K562 (cell line): Measurements from ENCODE around the gene MTERF4. TPM values are rescaled to one million over a fixed set of nuclear protein-coding genes. Genes with fewer than 3 reads are reported as not detected.
A peak's percentile ranks its signal among the peaks of the same experiment; 100 is the strongest.

Experiments used
- ATAC-seq: fragments of 200-7000 bp; cut with Tn5 transposase; 3 replicates; pipeline ENCODE4 v1.9.1; 2020; ENCODE audit warnings: moderate library complexity
- BruUV-seq: library from RNA; stranded (reverse); fragments of 400-500 nt; replicated peaks from 2 replicates; lab custom pipeline; 2021; lab: Mats Ljungman, UMichigan
- CTCF ChIA-PET: fragments of 300-600 bp; formaldehyde crosslinking; extraction: SDS; loops from one replicate; lab custom pipeline; 2021; ENCODE audit warnings: low intra/inter-chr PET ratio; lab: Yijun Ruan, JAX
- POLR2A ChIA-PET: fragments of 300-600, 350-650 bp; sonication (Branson Sonifier 250); formaldehyde crosslinking; extraction: SDS; loops from one replicate; lab custom pipeline; 2021; ENCODE audit warnings: antibody characterized with exemption, inconsistent platforms; lab: Yijun Ruan, JAX
- DNase-seq, 4 experiments: peaks; one replicate each; pipeline versions ENCODE4 v3.0.0 to v3.0.0-alpha.2; 2011 to 2018; ENCODE audit warnings: low spot score in 3 of 4, mixed read lengths in 3 of 4; ENCODE audit errors: extremely low read depth in 1 of 4
- FAIRE-seq: peaks from 2 replicates; lab custom pipeline; 2011; peaks lifted over from hg19 to GRCh38; lab: Jason Lieb, UNC
- H2AFZ ChIP-seq: 2 replicates; pipeline ENCODE4 v1.6.0; 2011; ENCODE audit warnings: low read depth, low read length, control low read depth, inconsistent platforms
- H3K27ac ChIP-seq: fragments of 200-600 bp; 3 replicates; pipeline ENCODE4 v1.8.0; 2011; ENCODE audit warnings: low read depth, mild to moderate bottlenecking, control low read depth, inconsistent platforms, low read length, moderate library complexity, mixed read lengths; ENCODE audit errors: extremely low read depth
- H3K27me3 ChIP-seq, 2 experiments: fragments of 300-600 bp in 1 of 2; 2 replicates in 1 of 2; 3 replicates in 1 of 2; pipeline versions ENCODE4 v1.6.0 to v1.8.0; 2011; ENCODE audit warnings: inconsistent platforms in 2 of 2, low read length in 2 of 2, mild to moderate bottlenecking in 1 of 2, mixed read lengths in 1 of 2, moderate library complexity in 1 of 2; ENCODE audit not compliant: control insufficient read depth in 2 of 2, insufficient read depth in 2 of 2
- H3K36me3 ChIP-seq: fragments of 300-600 bp; 3 replicates; pipeline ENCODE4 v1.8.0; 2011; ENCODE audit warnings: mild to moderate bottlenecking, low read length, inconsistent platforms; ENCODE audit not compliant: control insufficient read depth, insufficient read depth
- H3K4me1 ChIP-seq, 2 experiments: fragments of 200-600 bp in 1 of 2; replicated peaks in 1 of 2; 2 replicates in 1 of 2; 3 replicates in 1 of 2; pipeline versions ENCODE4 v1.5.1 to v1.8.0; 2011; ENCODE audit warnings: inconsistent platforms in 2 of 2, low read length in 2 of 2, mild to moderate bottlenecking in 1 of 2, mixed read lengths in 1 of 2, moderate library complexity in 1 of 2; ENCODE audit not compliant: control insufficient read depth in 2 of 2, insufficient read depth in 2 of 2
- H3K4me2 ChIP-seq: 2 replicates; pipeline ENCODE4 v1.6.1; 2011; ENCODE audit warnings: low read length, control low read depth, inconsistent platforms, mixed read lengths; ENCODE audit not compliant: insufficient read depth
- H3K4me3 ChIP-seq: fragments of 200-600 bp; sonication (generic), shearing (Covaris generic); 2 replicates; pipeline ENCODE4 v1.5.1; 2016; ENCODE audit warnings: control low read depth, inconsistent platforms
- H3K79me2 ChIP-seq: fragments of 200-600 bp; 3 replicates; pipeline ENCODE4 v1.8.0; 2011; ENCODE audit warnings: low read length, inconsistent platforms; ENCODE audit not compliant: control insufficient read depth, insufficient read depth
- H3K9ac ChIP-seq, 2 experiments: 2 replicates each; pipeline versions ENCODE4 v1.6.0 to v1.6.1; 2011; ENCODE audit warnings: low read depth in 2 of 2, low read length in 2 of 2, control low read depth in 1 of 2, inconsistent platforms in 1 of 2, mild to moderate bottlenecking in 1 of 2, mixed read lengths in 1 of 2; ENCODE audit not compliant: insufficient read depth in 1 of 2
- H3K9me1 ChIP-seq: one replicate; pipeline ENCODE4 v1.6.0; 2011; ENCODE audit warnings: inconsistent platforms, mild to moderate bottlenecking, low read length, moderate library complexity; ENCODE audit not compliant: control insufficient read depth, insufficient read depth
- H3K9me3 ChIP-seq: replicated peaks from 2 replicates; pipeline ENCODE4 v1.5.1; 2011; ENCODE audit warnings: low read depth, low read length, inconsistent platforms; ENCODE audit not compliant: control insufficient read depth, insufficient read depth
- H4K20me1 ChIP-seq: replicated peaks from 2 replicates; pipeline ENCODE4 v1.6.1; 2011; ENCODE audit warnings: low read length, inconsistent platforms, mixed read lengths; ENCODE audit not compliant: control insufficient read depth, insufficient read depth
- CBX8 ChIP-seq: fragments of 200-600 bp; sonication (generic); IDR thresholded peaks from 2 replicates; pipeline ENCODE4 v1.6.1; 2012; ENCODE audit warnings: borderline replicate concordance, mixed run types, low read depth, mild to moderate bottlenecking, moderate library complexity, mixed read lengths, low read length, control low read depth, inconsistent platforms; ENCODE audit not compliant: poor library complexity, severe bottlenecking; ENCODE audit errors: extremely low read depth
- GATA2 ChIP-seq: sonication (generic); formaldehyde crosslinking; IDR thresholded peaks from 2 replicates; pipeline ENCODE4 v1.4.0; 2020; ENCODE audit warnings: mild to moderate bottlenecking, missing genetic modification reagents
- HMBOX1 ChIP-seq: sonication (generic); IDR thresholded peaks from 2 replicates; pipeline ENCODE4 v1.6.1; 2016
- NCOA1 ChIP-seq: fragments of 450-650 bp; IDR thresholded peaks from 2 replicates; pipeline ENCODE4 v1.6.1; 2016; ENCODE audit warnings: low read depth
- NFE2 ChIP-seq: IDR thresholded peaks from 2 replicates; pipeline ENCODE4 v1.6.1; 2014; ENCODE audit warnings: antibody characterized with exemption, low read depth
- PHTF2 ChIP-seq: fragments of 250-450 bp; sonication (Bioruptor Pico); IDR thresholded peaks from 2 replicates; pipeline ENCODE4 v1.5.0; 2021; ENCODE audit warnings: mild to moderate bottlenecking
- SMAD1 ChIP-seq: fragments of 150-350 bp; IDR thresholded peaks from 2 replicates; pipeline ENCODE4 v1.6.1; 2014; ENCODE audit warnings: low read length, low read depth; ENCODE audit not compliant: partially characterized antibody
- SRSF9 ChIP-seq: fragments of 200-400 bp; formaldehyde crosslinking; IDR thresholded peaks from 2 replicates; pipeline ENCODE4 v1.6.1; 2017; ENCODE audit warnings: low read depth, low read length, borderline replicate concordance
- ZNF175 ChIP-seq: fragments of 200-800 bp; sonication (Bioruptor generic); IDR thresholded peaks from 2 replicates; pipeline ENCODE4 v1.6.1; 2016; ENCODE audit warnings: low read depth, mild to moderate bottlenecking, missing genetic modification characterization, missing compliant biosample characterization
- ZNF184 ChIP-seq: sonication (generic); formaldehyde crosslinking; IDR thresholded peaks from 2 replicates; pipeline ENCODE4 v1.5.0; 2020; ENCODE audit warnings: missing genetic modification reagents
- ZNF57 ChIP-seq: fragments of 450-650 bp; formaldehyde crosslinking; IDR thresholded peaks from 2 replicates; pipeline ENCODE4 v1.4.0; 2020; ENCODE audit warnings: mild to moderate bottlenecking, moderate library complexity
- ZNF785 ChIP-seq: fragments of 250-450 bp; sonication (Bioruptor Pico); IDR thresholded peaks from 2 replicates; pipeline ENCODE4 v1.4.0; 2020; ENCODE audit warnings: mild to moderate bottlenecking
- WGBS: fragments of 100-300 bp; shearing (Covaris generic); methylation state at CpG from one replicate; pipeline ENCODE4 v1.1.6; 2016; ENCODE audit warnings: low coverage, mixed read lengths; ENCODE audit not compliant: insufficient coverage; ENCODE audit errors: missing lambda C conversion rate; 5-methylcytosine and 5-hydroxymethylcytosine counted together
- in situ Hi-C: fragments of 300-500 bp; cut with MboI; formaldehyde crosslinking; loops from 4 replicates; pipeline ENCODE4 v1.15.0; 2018; ENCODE audit warnings: inconsistent platforms, mixed read lengths
- intact Hi-C: fragments of 100-400 bp; cut with micrococcal nuclease; formaldehyde crosslinking; loops from 2 replicates; pipeline ENCODE4 v1.14.2; 2022
- polyA plus RNA-seq, 8 experiments: library from polyadenylated mRNA; depleted of rRNA in 4 of 8; stranded (reverse) in 5 of 8; unstranded in 3 of 8; fragments of >200 nt; fragmentation: Nextera tagmentation in 2 of 8; fragmentation: Illumina TruSeq in 1 of 8; extraction: Ambion mirVana in 2 of 8; extraction: Trizol in 1 of 8; gene quantifications; 2 replicates each; pipeline versions ENCODE4 v1.2.1 to v1.2.3, GENCODE V29; 2011 to 2014; ENCODE audit warnings: inconsistent platforms in 1 of 8, missing spikeins in 1 of 8
- total RNA-seq, 7 experiments: library from RNA; depleted of rRNA in 6 of 7; stranded (reverse); fragments of >200 nt in 6 of 7; fragmentation: Illumina TruSeq in 2 of 7; extraction: Trizol in 2 of 7; gene quantifications; 2 replicates each; pipeline versions ENCODE4 v1.2.1 to v1.2.3, GENCODE V29; 2011 to 2021; ENCODE audit warnings: low replicate concordance in 1 of 7
- TF ChIP-seq, protein P1 (sequence below): sonication (generic); formaldehyde crosslinking; IDR thresholded peaks from 2 replicates; pipeline ENCODE4 v1.4.0; 2020; ENCODE audit warnings: mild to moderate bottlenecking, missing genetic modification reagents

MTERF4 gene
- total and polyA plus RNA-seq, 9 of the 15 experiments (the other 6 are each of a cell fraction or from before 2014, with no cell fraction given): 15.3 to 29.6 (median 21.2) TPM

- POLR2A ChIA-PET: interaction anchor here (2.1 kb wide), 1 partner anchor 7 kb away, joined by 8 read pairs; no protein-coding TSS in a partner anchor
- H2AFZ ChIP-seq: no peak overlapping the region
These were observed 1.1 kb upstream of the MTERF4 start for GRCh38 chr2:241103176-241103595.

GRCh38 chr2:241099246-241099645, 2.8 kb downstream of the MTERF4 start:
- no peaks in the 10 kb centered on the region for H3K9me1 ChIP-seq
- ChIA-PET CTCF (no interaction called here), POLR2A (no interaction called here)
- peaks cover 55% of the 10 kb centered on the region; the same call in 2 of the 3 replicates for H3K36me3 ChIP-seq
- 100% methylated on average over 5 of the region's 5 CpGs for WGBS
- DNase-seq (no peak), ATAC-seq (no peak), FAIRE-seq (no peak)
- no TSS peak for BruUV-seq
- no peak overlapping the region for H3K9ac ChIP-seq
- no peak overlapping the region for H2AFZ ChIP-seq
- no peaks in the 10 kb centered on the region for H3K27me3 ChIP-seq
- intact Hi-C loops (no loop called here), in situ Hi-C loops (no loop called here)
- H3K4me3 ChIP-seq: no peak overlapping the region
- H3K4me1 ChIP-seq: peaks cover 0 to 5% of the 10 kb centered on the region in 2 experiments; a peak in 2 of 5 replicates
- TF ChIP-seq NFE2: no peak
- no peak for TF ChIP-seq ZNF175 (CRISPR knock-in tag)
- no peak for TF ChIP-seq GATA2 (CRISPR knock-in tag)
- no peak for TF ChIP-seq ZNF57
- TF ChIP-seq HMBOX1: no peak
- TF ChIP-seq ZNF785 (CRISPR knock-in tag): no peak
- no peak for TF ChIP-seq SRSF9
- no peak for TF ChIP-seq SMAD1
- no peak for TF ChIP-seq NCOA1
- TF ChIP-seq, protein P1, sequence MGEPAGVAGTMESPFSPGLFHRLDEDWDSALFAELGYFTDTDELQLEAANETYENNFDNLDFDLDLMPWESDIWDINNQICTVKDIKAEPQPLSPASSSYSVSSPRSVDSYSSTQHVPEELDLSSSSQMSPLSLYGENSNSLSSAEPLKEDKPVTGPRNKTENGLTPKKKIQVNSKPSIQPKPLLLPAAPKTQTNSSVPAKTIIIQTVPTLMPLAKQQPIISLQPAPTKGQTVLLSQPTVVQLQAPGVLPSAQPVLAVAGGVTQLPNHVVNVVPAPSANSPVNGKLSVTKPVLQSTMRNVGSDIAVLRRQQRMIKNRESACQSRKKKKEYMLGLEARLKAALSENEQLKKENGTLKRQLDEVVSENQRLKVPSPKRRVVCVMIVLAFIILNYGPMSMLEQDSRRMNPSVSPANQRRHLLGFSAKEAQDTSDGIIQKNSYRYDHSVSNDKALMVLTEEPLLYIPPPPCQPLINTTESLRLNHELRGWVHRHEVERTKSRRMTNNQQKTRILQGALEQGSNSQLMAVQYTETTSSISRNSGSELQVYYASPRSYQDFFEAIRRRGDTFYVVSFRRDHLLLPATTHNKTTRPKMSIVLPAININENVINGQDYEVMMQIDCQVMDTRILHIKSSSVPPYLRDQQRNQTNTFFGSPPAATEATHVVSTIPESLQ: no peak
- no peaks in the 10 kb centered on the region for H3K9me3 ChIP-seq
- no peaks in the 10 kb centered on the region for H4K20me1 ChIP-seq
- no peak overlapping the region for H3K4me2 ChIP-seq
- H3K79me2 ChIP-seq: peaks cover 42% of the 10 kb centered on the region
- no peak overlapping the region for H3K27ac ChIP-seq

More at GRCh38 chr2:241103176-241103595, 1.1 kb upstream of the MTERF4 start:
- Histone ChIP-seq H3K4me2 (peak overlapping the region; percentile 91), H3K9me3 (no peaks in the 10 kb centered on the region), H3K9ac (peak overlapping the region in 1 of 2 experiments; percentile 96; a peak in 2 of 4 replicates), H3K4me3 (peak overlapping the region; percentile 88), H3K27me3 (no peaks in the 10 kb centered on the region), H4K20me1 (no peaks in the 10 kb centered on the region), H3K9me1 (no peaks in the 10 kb centered on the region), H3K4me1 (peaks cover 0 to 8% of the 10 kb centered on the region in 2 experiments; a peak in 2 of 5 replicates), H3K79me2 (peaks cover 40% of the 10 kb centered on the region), H3K27ac (no peak overlapping the region), H3K36me3 (peaks cover 19% of the 10 kb centered on the region; the same call in 2 of the 3 replicates)
- DNase-seq (no peak), ATAC-seq (no peak), FAIRE-seq (no peak)
- intact Hi-C loops (no loop called here), in situ Hi-C loops (no loop called here)
- CTCF ChIA-PET: no interaction called here
- BruUV-seq: no TSS peak
- 23% methylated on average over 4 of the region's 5 CpGs for WGBS
- TF ChIP-seq ZNF184 (no peak), PHTF2 (CRISPR knock-in tag) (no peak), CBX8 (no peak)
